ENCODE results near the gene MB21D2. TPM values are rescaled to one million over a fixed set of nuclear protein-coding genes. Genes with fewer than 3 reads are reported as not detected.
A peak's percentile ranks its signal among the peaks of the same experiment; 100 is the strongest.

The MB21D2 gene
- polyA plus RNA-seq, 6 donors from 2014 or later: not detected

DNA sequence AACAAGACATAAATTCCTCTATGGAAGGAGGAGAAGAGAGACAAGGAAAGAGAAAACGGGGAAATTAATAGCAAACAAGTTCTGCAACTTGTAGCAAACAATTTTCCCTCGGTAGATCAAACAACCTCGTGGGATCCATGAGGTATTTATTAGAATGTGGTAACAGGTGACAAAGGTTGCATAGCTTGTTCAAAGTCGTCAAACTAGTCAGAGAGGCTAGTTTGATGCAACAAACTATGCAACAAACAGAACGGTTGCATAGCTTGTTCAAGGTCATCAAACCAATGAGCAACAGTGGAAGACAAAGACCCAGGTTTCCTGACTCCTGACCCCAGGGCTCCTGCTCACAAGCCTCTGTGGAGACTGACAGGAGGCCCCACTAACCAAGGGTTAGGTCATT, 20.7 kb downstream of the MB21D2 start:
- DNase-seq (no peak), ATAC-seq (ENCODE audit: low read depth in 2 of 2) (no peak)
- H3K27ac Mint-ChIP-seq: no peak overlapping the region
- H3K9me3 Mint-ChIP-seq: peaks cover 0 to 9% (median 3%) of the 10 kb centered on the region in 7 donors
- H3K4me3 Mint-ChIP-seq: no peak overlapping the region
- H3K27me3 Mint-ChIP-seq: peaks cover 10 to 23% (median 15%) of the 10 kb centered on the region in 3 donors
- peaks cover 0 to 11% (median 7%) of the 10 kb centered on the region in 3 donors for H3K4me1 Mint-ChIP-seq
- H3K36me3 Mint-ChIP-seq: no peaks in the 10 kb centered on the region

GRCh38 chr3:192896208-192896607, 21.4 kb downstream of the MB21D2 start:
- Mint-ChIP-seq H3K27ac (no peak overlapping the region), H3K27me3 (peaks cover 10 to 23% (median 15%) of the 10 kb centered on the region in 3 donors), H3K9me3 (peaks cover 0 to 9% (median 3%) of the 10 kb centered on the region in 7 donors), H3K4me3 (no peak overlapping the region), H3K4me1 (peaks cover 0 to 11% (median 7%) of the 10 kb centered on the region in 3 donors), H3K36me3 (no peaks in the 10 kb centered on the region)
- ATAC-seq (ENCODE audit: low read depth in 2 of 2): no peak
- DNase-seq: no peak

DNA sequence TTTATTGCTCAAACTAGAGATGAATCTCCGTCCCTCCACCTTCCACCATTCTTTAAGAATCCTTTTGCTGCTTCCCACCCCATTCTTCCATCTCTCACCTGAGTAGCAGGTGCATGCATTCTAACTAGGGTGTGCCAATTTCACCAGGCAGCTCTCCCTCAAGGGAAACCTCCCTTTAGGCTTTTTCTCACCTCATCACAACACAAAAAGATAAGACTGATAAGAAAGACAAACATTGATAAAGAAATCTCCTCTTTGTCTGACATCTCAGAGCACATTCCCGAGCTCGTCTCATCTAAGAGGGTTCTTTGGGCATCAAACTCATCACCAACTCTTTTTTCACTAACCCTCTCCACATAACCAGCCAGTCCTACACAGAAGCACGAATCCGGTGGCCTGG, 23.0 kb downstream of the MB21D2 start:
- H3K27ac Mint-ChIP-seq: peak overlapping the region in 1 of 6 donors; percentile 69
- peaks cover 0 to 11% (median 7%) of the 10 kb centered on the region in 3 donors for H3K4me1 Mint-ChIP-seq
- H3K27me3 Mint-ChIP-seq: peaks cover 10 to 23% (median 15%) of the 10 kb centered on the region in 3 donors
- peaks cover 0 to 8% (median 3%) of the 10 kb centered on the region in 7 donors for H3K9me3 Mint-ChIP-seq
- no peak for DNase-seq
- H3K36me3 Mint-ChIP-seq: no peaks in the 10 kb centered on the region
- no peak overlapping the region for H3K4me3 Mint-ChIP-seq
- ATAC-seq (ENCODE audit: low read depth in 2 of 2): no peak

DNA sequence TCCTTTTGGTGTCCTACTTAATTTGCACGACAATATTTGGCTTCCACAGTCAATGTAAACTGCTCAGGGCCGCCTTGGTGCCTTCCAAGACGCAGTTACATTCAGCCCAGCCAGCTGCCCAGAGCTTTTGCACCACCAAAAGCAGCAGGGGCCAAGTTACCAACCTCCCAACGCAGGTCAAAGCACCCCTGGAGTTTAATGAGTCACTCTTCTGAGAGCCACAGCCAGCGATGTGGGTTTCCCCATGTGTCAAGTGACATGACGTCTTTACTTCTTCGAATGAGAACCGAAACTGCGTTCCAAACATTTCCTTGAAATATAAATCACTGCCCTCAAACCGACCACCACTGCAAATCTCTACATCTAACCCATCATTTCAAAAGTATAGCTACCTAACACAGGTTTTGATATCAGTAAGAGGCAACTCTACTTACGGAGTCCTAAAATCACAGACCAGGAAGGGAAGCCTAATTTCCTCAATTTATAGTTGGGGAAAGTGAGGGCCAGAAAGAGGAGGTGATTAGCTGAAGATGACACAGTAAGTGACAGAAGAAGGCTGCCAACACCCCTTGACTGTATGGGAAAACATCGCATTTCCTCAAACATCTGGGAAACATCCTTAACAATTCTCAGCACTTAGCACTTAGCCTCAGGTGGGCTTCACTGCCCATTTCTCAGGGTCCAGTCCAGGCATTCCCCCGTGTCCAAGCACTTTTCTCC, 24.5 kb downstream of the MB21D2 start:
- Mint-ChIP-seq H3K27ac (peak overlapping the region in 1 of 6 donors; percentile 1), H3K9me3 (peaks cover 0 to 3% (median 0%) of the 10 kb centered on the region in 7 donors), H3K36me3 (no peaks in the 10 kb centered on the region), H3K27me3 (peaks cover 7 to 23% (median 15%) of the 10 kb centered on the region in 3 donors), H3K4me1 (peaks cover 0 to 11% (median 7%) of the 10 kb centered on the region in 3 donors), H3K4me3 (no peak overlapping the region)
- peak; percentile 69 to 72 for ATAC-seq (ENCODE audit: low read depth in 2 of 2)
- DNase-seq: no peak

DNA sequence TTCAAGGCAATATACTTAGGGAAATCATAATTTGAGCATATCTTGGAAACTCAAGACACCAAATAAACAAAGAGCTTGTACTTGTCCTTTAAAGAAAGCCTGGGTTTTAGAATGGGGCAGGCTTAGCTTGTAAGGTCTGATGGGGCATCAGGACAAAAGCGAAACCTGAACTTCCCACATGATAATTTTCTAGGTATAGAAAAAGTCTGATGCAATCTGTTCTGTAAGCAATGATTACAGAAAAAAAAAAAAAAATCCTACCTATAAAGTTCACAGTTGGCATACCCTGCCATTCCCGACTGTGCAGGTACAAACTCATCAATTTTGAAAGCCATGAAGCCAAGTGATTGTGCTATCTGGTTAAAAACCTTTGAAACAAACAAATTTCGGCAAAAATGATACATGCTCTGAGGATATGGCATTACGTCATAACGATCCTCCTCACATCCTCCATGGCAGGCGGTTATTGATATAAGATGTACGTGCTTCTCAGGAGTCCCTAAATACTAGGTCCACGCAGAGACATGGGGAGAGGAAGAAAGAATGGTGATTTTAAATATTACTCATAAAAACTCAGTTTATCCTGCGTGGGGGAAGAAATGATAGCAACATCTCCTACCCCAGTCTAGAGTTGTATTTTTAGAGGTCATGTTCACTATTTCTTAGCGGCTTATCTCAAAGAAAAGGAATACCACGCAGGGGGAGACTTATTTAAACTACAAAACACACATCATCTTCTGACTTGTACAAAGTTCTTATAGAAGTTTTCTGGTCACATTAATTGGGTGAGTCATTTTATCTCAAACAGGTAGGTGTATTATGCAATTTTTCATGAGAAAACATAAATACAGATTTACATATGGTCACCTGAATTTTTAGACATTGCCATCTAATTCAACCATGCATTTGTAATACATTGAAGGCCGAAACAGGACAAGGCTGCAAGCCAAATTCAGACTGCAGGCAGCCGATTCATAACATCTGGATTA, 27.0 kb downstream of the MB21D2 start:
- Mint-ChIP-seq H3K27me3 (peaks cover 6 to 14% (median 8%) of the 10 kb centered on the region in 3 donors), H3K4me3 (no peak overlapping the region), H3K27ac (no peak overlapping the region), H3K9me3 (no peaks in the 10 kb centered on the region), H3K36me3 (no peaks in the 10 kb centered on the region), H3K4me1 (peaks cover 0 to 11% (median 7%) of the 10 kb centered on the region in 3 donors)
- DNase-seq: no peak
- ATAC-seq (ENCODE audit: low read depth in 2 of 2): no peak

DNA sequence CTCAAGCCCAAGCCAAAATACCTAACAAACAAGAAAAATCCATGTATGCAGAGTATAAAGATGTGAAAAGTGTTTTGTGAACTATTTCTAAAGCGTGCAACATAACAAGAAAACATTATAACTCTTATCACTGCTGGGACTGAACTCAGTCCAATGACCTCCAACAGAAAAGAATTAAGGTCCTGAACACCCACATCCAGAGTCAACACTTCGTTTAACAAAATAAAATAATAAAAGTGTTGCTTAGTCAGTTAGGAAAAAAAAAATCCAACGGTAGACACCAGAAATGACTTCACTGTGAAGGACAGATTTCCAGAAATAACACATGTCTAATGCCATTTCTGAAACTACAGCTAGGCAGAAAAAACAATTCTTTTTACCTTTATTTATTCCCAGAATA, 28.0 kb downstream of the MB21D2 start:
- H3K27ac Mint-ChIP-seq: no peak overlapping the region

GRCh38 chr3:192888190-192888589, 29.5 kb downstream of the MB21D2 start:
- Mint-ChIP-seq H3K36me3 (no peaks in the 10 kb centered on the region), H3K4me1 (peaks cover 0 to 8% (median 5%) of the 10 kb centered on the region in 3 donors), H3K4me3 (no peak overlapping the region), H3K9me3 (no peaks in the 10 kb centered on the region), H3K27me3 (peaks cover 0 to 5% (median 0%) of the 10 kb centered on the region in 3 donors), H3K27ac (no peak overlapping the region)
- ATAC-seq (ENCODE audit: low read depth in 2 of 2): no peak
- no peak for DNase-seq

More for the DNA sequence above, 28.0 kb downstream of the MB21D2 start:
- Mint-ChIP-seq H3K4me3 (no peak overlapping the region), H3K9me3 (no peaks in the 10 kb centered on the region), H3K36me3 (no peaks in the 10 kb centered on the region), H3K27me3 (peaks cover 0 to 6% (median 5%) of the 10 kb centered on the region in 3 donors), H3K4me1 (peaks cover 0 to 11% (median 7%) of the 10 kb centered on the region in 3 donors)
- ATAC-seq (ENCODE audit: low read depth in 2 of 2): no peak
- DNase-seq: no peak

- DNase-seq (no peak), ATAC-seq (ENCODE audit: low read depth in 2 of 2) (no peak)
- no peaks in the 10 kb centered on the region for H3K9me3 Mint-ChIP-seq
- peak overlapping the region in 1 of 8 donors; percentile 25 for H3K4me3 Mint-ChIP-seq
- H3K4me1 Mint-ChIP-seq: peaks cover 0 to 4% (median under 1%) of the 10 kb centered on the region in 3 donors
- H3K27me3 Mint-ChIP-seq: peaks cover 0 to 5% (median 0%) of the 10 kb centered on the region in 3 donors
- H3K36me3 Mint-ChIP-seq: no peaks in the 10 kb centered on the region
- no peak overlapping the region for H3K27ac Mint-ChIP-seq
Measured at GRCh38 chr3:192887701-192888100, 30.0 kb downstream of the MB21D2 start.

DNA sequence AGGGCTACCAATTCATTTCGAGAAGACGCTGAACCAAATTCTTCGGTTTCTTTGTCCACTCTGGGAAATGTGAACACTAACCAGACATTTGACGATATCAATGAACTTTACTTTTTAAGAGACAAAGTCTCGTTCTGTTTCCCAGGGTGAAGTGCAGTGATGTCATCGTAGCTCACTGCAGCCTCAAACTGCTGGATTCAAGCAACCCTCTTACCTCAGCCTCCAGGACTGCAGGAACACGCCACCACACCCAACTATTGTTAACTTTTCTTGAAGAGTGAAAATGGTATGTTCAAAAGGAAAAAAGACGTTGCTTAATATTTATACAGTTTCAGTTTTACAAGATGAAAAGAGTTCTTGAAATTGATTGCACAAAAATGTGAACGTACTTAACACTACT, 30.6 kb downstream of the MB21D2 start:
- H3K9me3 Mint-ChIP-seq: no peaks in the 10 kb centered on the region
- H3K4me3 Mint-ChIP-seq: no peak overlapping the region
- no peak for ATAC-seq (ENCODE audit: low read depth in 2 of 2)
- H3K36me3 Mint-ChIP-seq: no peaks in the 10 kb centered on the region
- peaks cover 0 to 5% (median 0%) of the 10 kb centered on the region in 3 donors for H3K27me3 Mint-ChIP-seq
- H3K4me1 Mint-ChIP-seq: no peaks in the 10 kb centered on the region
- H3K27ac Mint-ChIP-seq: no peak overlapping the region
- DNase-seq: no peak

GRCh38 chr3:192884777-192885773, 32.6 kb downstream of the MB21D2 start:
- Mint-ChIP-seq H3K4me3 (no peak overlapping the region), H3K27me3 (peaks cover 0 to 5% (median 0%) of the 10 kb centered on the region in 3 donors), H3K9me3 (no peaks in the 10 kb centered on the region), H3K27ac (no peak overlapping the region), H3K4me1 (no peaks in the 10 kb centered on the region), H3K36me3 (no peaks in the 10 kb centered on the region)
- no peak for ATAC-seq (ENCODE audit: low read depth in 2 of 2)
- no peak for DNase-seq

DNA sequence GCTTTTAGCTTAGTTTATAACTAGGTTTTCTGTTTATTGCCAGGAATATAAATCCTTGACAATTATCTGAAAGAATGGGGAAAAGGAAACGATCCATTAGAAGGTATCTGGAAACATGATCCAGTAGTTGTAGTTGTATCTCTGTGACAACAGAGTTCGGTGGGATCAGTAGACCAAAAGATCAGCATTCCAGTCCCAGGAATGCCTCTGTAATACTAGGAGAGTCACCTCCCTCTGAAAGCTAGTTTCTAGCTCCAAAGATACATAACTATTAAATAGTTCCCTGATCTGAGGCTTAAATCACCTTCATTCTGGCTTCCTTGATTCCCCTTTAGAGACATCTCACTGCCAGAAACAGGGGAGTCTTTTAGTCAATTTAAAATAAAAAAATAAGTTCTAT, 34.1 kb downstream of the MB21D2 start:
- Mint-ChIP-seq H3K36me3 (no peaks in the 10 kb centered on the region), H3K27me3 (peaks cover 0 to 5% (median 0%) of the 10 kb centered on the region in 3 donors), H3K27ac (no peak overlapping the region), H3K4me1 (no peaks in the 10 kb centered on the region), H3K9me3 (no peaks in the 10 kb centered on the region), H3K4me3 (no peak overlapping the region)
- DNase-seq (no peak), ATAC-seq (ENCODE audit: low read depth in 2 of 2) (no peak)

DNA sequence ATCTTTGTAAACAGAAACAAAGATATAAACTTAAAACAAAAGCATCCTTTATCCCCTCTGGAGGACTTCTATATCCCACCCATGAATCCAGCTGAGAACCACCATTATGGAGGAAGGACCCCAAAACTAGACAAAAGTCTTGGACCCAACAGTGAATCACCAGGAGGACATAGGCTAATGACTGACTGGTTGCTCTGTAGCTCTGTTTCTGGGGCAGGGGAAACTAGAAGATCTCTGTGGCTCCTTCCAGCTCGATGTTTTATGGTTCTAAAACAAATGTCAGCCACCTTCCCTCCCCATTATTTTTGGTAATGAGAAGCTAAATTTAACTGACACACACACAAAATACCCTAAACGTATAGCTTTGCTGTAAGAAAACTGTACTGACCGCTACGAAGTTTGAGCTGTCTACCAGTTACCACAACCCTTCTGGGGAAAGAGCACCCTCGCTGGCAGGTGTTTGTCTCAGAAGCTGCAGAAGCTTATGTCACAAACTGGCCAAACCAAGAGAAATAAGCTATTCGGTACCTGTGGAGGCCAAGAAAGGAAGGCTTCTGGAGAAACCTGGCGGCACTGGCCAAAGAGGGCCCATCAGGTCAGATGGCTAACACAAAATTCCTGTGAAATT, 36.4 kb downstream of the MB21D2 start:
- peaks cover 0 to 2% (median 0%) of the 10 kb centered on the region in 3 donors for H3K27me3 Mint-ChIP-seq
- H3K9me3 Mint-ChIP-seq: no peaks in the 10 kb centered on the region
- no peak overlapping the region for H3K27ac Mint-ChIP-seq
- DNase-seq (no peak), ATAC-seq (ENCODE audit: low read depth in 2 of 2) (no peak)
- no peaks in the 10 kb centered on the region for H3K36me3 Mint-ChIP-seq
- H3K4me3 Mint-ChIP-seq: no peak overlapping the region
- H3K4me1 Mint-ChIP-seq: no peaks in the 10 kb centered on the region
